DMS79 (cell line): ENCODE measurements around the gene GNG14.
A peak's percentile ranks its signal among the peaks of the same experiment; 100 is the strongest.
"Not testable (repeated sequence)": the region's sequence is repeated elsewhere in the genome, so short reads cannot be mapped to it uniquely, and the experiment has no call there.

Experiments used
- DNase-seq: peaks from one replicate; lab custom pipeline; 2025; lab: John Stamatoyannopoulos, UW

Gene GNG14

GRCh38 chr19:12667731-12668302, 20.0 kb upstream of the GNG14 start:
- DNase-seq = no peak

- DNase-seq = no peak
These were observed 19.5 kb upstream of the GNG14 start for GRCh38 chr19:12668346-12668745.

- no peak for DNase-seq
These were observed 18.9 kb upstream of the GNG14 start for GRCh38 chr19:12668932-12669269.

GRCh38 chr19:12669270-12670158, 18.3 kb upstream of the GNG14 start:
- DNase-seq = peak; percentile 54

GRCh38 chr19:12670159-12670928, 17.5 kb upstream of the GNG14 start:
- no peak for DNase-seq

- DNase-seq = no peak
These were observed 15.1 kb upstream of the GNG14 start for GRCh38 chr19:12672744-12673143.

GRCh38 chr19:12675399-12675798, 12.4 kb upstream of the GNG14 start:
- no peak for DNase-seq

- DNase-seq = no peak
These were observed 11.9 kb upstream of the GNG14 start for GRCh38 chr19:12675940-12676339.

GRCh38 chr19:12676384-12676792, 11.4 kb upstream of the GNG14 start:
- DNase-seq = peak; percentile 45

GRCh38 chr19:12676928-12677327, 10.9 kb upstream of the GNG14 start:
- no peak for DNase-seq

- DNase-seq = not testable (repeated sequence)
These were observed 9.8 kb upstream of the GNG14 start for GRCh38 chr19:12678039-12678438.

- DNase-seq = no peak
These were observed 7.8 kb upstream of the GNG14 start for GRCh38 chr19:12680034-12680433.

- DNase-seq = peak; percentile 96
These were observed 6.5 kb upstream of the GNG14 start, which contains the start of gene DHPS for GRCh38 chr19:12681074-12681987. Gene DHPS, minus strand, starts transcription at chr19:12681880. Its CDS starts 114 bp downstream, at chr19:12681766.

GRCh38 chr19:12685831-12686230, 2.0 kb upstream of the GNG14 start:
- no peak for DNase-seq

- no peak for DNase-seq
These were observed 1.2 kb downstream of the GNG14 start for GRCh38 chr19:12689012-12689411.

GRCh38 chr19:12689581-12690216, 1.9 kb downstream of the GNG14 start:
- no peak for DNase-seq

- no peak for DNase-seq
These were observed 5.2 kb downstream of the GNG14 start for GRCh38 chr19:12692960-12693359.

- DNase-seq = no peak
These were observed 6.8 kb downstream of the GNG14 start for GRCh38 chr19:12694641-12695040.

- DNase-seq = no peak
These were observed 7.3 kb downstream of the GNG14 start for GRCh38 chr19:12695096-12695495.

GRCh38 chr19:12695514-12695913, 7.7 kb downstream of the GNG14 start:
- no peak for DNase-seq

- no peak for DNase-seq
These were observed 8.2 kb downstream of the GNG14 start for GRCh38 chr19:12695997-12696365.
